Mucosa of stomach (tissue), 1 donor: ENCODE results near the gene NEK1.

Experiments
- H3K27me3 ChIP-seq: one replicate; pipeline ENCODE4 v1.7.0; 2013; ENCODE audit warnings: mild to moderate bottlenecking, low read length; ENCODE audit not compliant: control insufficient read depth, insufficient read depth
- H3K36me3 ChIP-seq: one replicate; pipeline ENCODE4 v1.7.0; 2013; ENCODE audit warnings: low read length; ENCODE audit not compliant: control insufficient read depth, insufficient read depth
- H3K4me1 ChIP-seq: one replicate; pipeline ENCODE4 v1.7.0; 2013; ENCODE audit warnings: mild to moderate bottlenecking, low read length; ENCODE audit not compliant: control insufficient read depth, insufficient read depth
- H3K4me3 ChIP-seq: one replicate; pipeline ENCODE4 v1.7.0; 2013; ENCODE audit warnings: low read length
- H3K9ac ChIP-seq: one replicate; pipeline ENCODE4 v1.7.0; 2013; ENCODE audit warnings: mild to moderate bottlenecking, low read length, moderate library complexity
- H3K9me3 ChIP-seq: one replicate; pipeline ENCODE4 v1.7.0; 2013; ENCODE audit warnings: mild to moderate bottlenecking, low read length, moderate library complexity; ENCODE audit not compliant: control insufficient read depth
- donor health status: Pancreatic carcinoma.

Gene NEK1

GRCh38 chr4:169417629-169418282 lies 194.6 kb downstream of the NEK1 start:
- no peak overlapping the region for H3K9ac ChIP-seq
- H3K4me3 ChIP-seq: no peak overlapping the region
- H3K4me1 ChIP-seq: peaks cover 5% of the 10 kb centered on the region
- H3K9me3 ChIP-seq: no peaks in the 10 kb centered on the region
- H3K36me3 ChIP-seq: no peaks in the 10 kb centered on the region
- H3K27me3 ChIP-seq: no peaks in the 10 kb centered on the region

GRCh38 chr4:169416997-169417396 lies 195.4 kb downstream of the NEK1 start:
- no peaks in the 10 kb centered on the region for H3K9me3 ChIP-seq
- H3K9ac ChIP-seq: no peak overlapping the region
- no peaks in the 10 kb centered on the region for H3K27me3 ChIP-seq
- no peak overlapping the region for H3K4me3 ChIP-seq
- peaks cover 10% of the 10 kb centered on the region for H3K4me1 ChIP-seq
- H3K36me3 ChIP-seq: no peaks in the 10 kb centered on the region

GRCh38 chr4:169416461-169416860 lies 195.9 kb downstream of the NEK1 start:
- H3K27me3 ChIP-seq: no peaks in the 10 kb centered on the region
- H3K36me3 ChIP-seq: no peaks in the 10 kb centered on the region
- H3K4me1 ChIP-seq: peaks cover 10% of the 10 kb centered on the region
- no peak overlapping the region for H3K9ac ChIP-seq
- no peak overlapping the region for H3K4me3 ChIP-seq
- no peaks in the 10 kb centered on the region for H3K9me3 ChIP-seq

- Histone ChIP-seq H3K4me1 (peaks cover 10% of the 10 kb centered on the region), H3K27me3 (no peaks in the 10 kb centered on the region), H3K36me3 (no peaks in the 10 kb centered on the region), H3K4me3 (no peak overlapping the region), H3K9me3 (no peaks in the 10 kb centered on the region), H3K9ac (no peak overlapping the region)
Measured at GRCh38 chr4:169414913-169415312, 197.5 kb downstream of the NEK1 start.

- H3K36me3 ChIP-seq: no peaks in the 10 kb centered on the region
- peaks cover 6% of the 10 kb centered on the region for H3K4me1 ChIP-seq
- H3K9me3 ChIP-seq: no peaks in the 10 kb centered on the region
- H3K4me3 ChIP-seq: no peak overlapping the region
- H3K9ac ChIP-seq: no peak overlapping the region
- no peaks in the 10 kb centered on the region for H3K27me3 ChIP-seq
Measured at GRCh38 chr4:169412046-169412445, 200.3 kb downstream of the NEK1 start.

- H3K9ac ChIP-seq: no peak overlapping the region
- H3K4me1 ChIP-seq: peaks cover 6% of the 10 kb centered on the region
- no peaks in the 10 kb centered on the region for H3K36me3 ChIP-seq
- H3K9me3 ChIP-seq: no peaks in the 10 kb centered on the region
- no peak overlapping the region for H3K4me3 ChIP-seq
- H3K27me3 ChIP-seq: no peaks in the 10 kb centered on the region
Measured at GRCh38 chr4:169410839-169411770, 201.3 kb downstream of the NEK1 start.

- Histone ChIP-seq H3K36me3 (no peaks in the 10 kb centered on the region), H3K4me1 (peaks cover under 1% of the 10 kb centered on the region), H3K9me3 (no peaks in the 10 kb centered on the region), H3K27me3 (no peaks in the 10 kb centered on the region), H3K9ac (no peak overlapping the region), H3K4me3 (no peak overlapping the region)
Measured at GRCh38 chr4:169407217-169407845, 205.1 kb downstream of the NEK1 start.

GRCh38 chr4:169404960-169405359 lies 207.4 kb downstream of the NEK1 start:
- Histone ChIP-seq H3K4me3 (no peak overlapping the region), H3K4me1 (no peaks in the 10 kb centered on the region), H3K9me3 (no peaks in the 10 kb centered on the region), H3K9ac (no peak overlapping the region), H3K27me3 (no peaks in the 10 kb centered on the region), H3K36me3 (no peaks in the 10 kb centered on the region)

- H3K27me3 ChIP-seq: no peaks in the 10 kb centered on the region
- H3K4me1 ChIP-seq: no peaks in the 10 kb centered on the region
- no peak overlapping the region for H3K9ac ChIP-seq
- no peaks in the 10 kb centered on the region for H3K9me3 ChIP-seq
- H3K36me3 ChIP-seq: no peaks in the 10 kb centered on the region
- no peak overlapping the region for H3K4me3 ChIP-seq
Measured at GRCh38 chr4:169400832-169401231, 211.6 kb downstream of the NEK1 start.

GRCh38 chr4:169399976-169400767 lies 212.2 kb downstream of the NEK1 start:
- Histone ChIP-seq H3K9me3 (no peaks in the 10 kb centered on the region), H3K9ac (no peak overlapping the region), H3K4me1 (no peaks in the 10 kb centered on the region), H3K27me3 (no peaks in the 10 kb centered on the region), H3K4me3 (no peak overlapping the region), H3K36me3 (no peaks in the 10 kb centered on the region)

- H3K36me3 ChIP-seq: no peaks in the 10 kb centered on the region
- H3K4me3 ChIP-seq: no peak overlapping the region
- H3K27me3 ChIP-seq: no peaks in the 10 kb centered on the region
- H3K9ac ChIP-seq: no peak overlapping the region
- H3K9me3 ChIP-seq: no peaks in the 10 kb centered on the region
- H3K4me1 ChIP-seq: no peaks in the 10 kb centered on the region
Measured at GRCh38 chr4:169398316-169398715, 214.1 kb downstream of the NEK1 start.
